Smooth muscle cell (in vitro differentiated cells): Measurements from ENCODE around the gene B4GALNT4. TPM values are rescaled to one million over a fixed set of nuclear protein-coding genes. Genes with fewer than 3 reads are reported as not detected.
"Not testable (repeated sequence)": the region's sequence is repeated elsewhere in the genome, so short reads cannot be mapped to it uniquely, and the experiment has no call there.

Experiments
- DNase-seq: peaks from one replicate; lab custom pipeline; 2025; ENCODE audit not compliant: unreplicated experiment; lab: John Stamatoyannopoulos, UW
- H2AFZ ChIP-seq: fragments of 200-600 bp; sonication (generic); 2 replicates; pipeline ENCODE4 v1.6.0; 2016; ENCODE audit warnings: antibody characterized with exemption, low read depth, mild to moderate bottlenecking
- H3F3A ChIP-seq: fragments of 200-600 bp; sonication (generic); 2 replicates; pipeline ENCODE4 v1.6.0; 2017; ENCODE audit warnings: antibody characterized with exemption, low read depth
- H3K27ac ChIP-seq: fragments of 200-600 bp; sonication (generic); 2 replicates; pipeline ENCODE4 v1.5.1; 2016; ENCODE audit warnings: low read depth, mild to moderate bottlenecking
- H3K27me3 ChIP-seq: fragments of 200-600 bp; sonication (generic); 2 replicates; pipeline ENCODE4 v1.6.1; 2016; ENCODE audit warnings: low read depth, mild to moderate bottlenecking
- H3K36me3 ChIP-seq: fragments of 200-600 bp; sonication (generic); 2 replicates; pipeline ENCODE4 v1.5.1; 2016; ENCODE audit warnings: low read depth
- H3K4me1 ChIP-seq: fragments of 200-600 bp; sonication (generic); 2 replicates; pipeline ENCODE4 v1.5.1; 2016; ENCODE audit warnings: low read depth
- H3K4me2 ChIP-seq: fragments of 200-600 bp; sonication (generic); 2 replicates; pipeline ENCODE4 v1.6.0; 2016; ENCODE audit warnings: mild to moderate bottlenecking
- H3K4me3 ChIP-seq: fragments of 200-600 bp; sonication (generic); 2 replicates; pipeline ENCODE4 v1.5.1; 2016; ENCODE audit warnings: mild to moderate bottlenecking
- H3K79me2 ChIP-seq: fragments of 200-600 bp; sonication (generic); 2 replicates; pipeline ENCODE4 v1.6.0; 2016; ENCODE audit warnings: low read depth, mild to moderate bottlenecking
- H3K9ac ChIP-seq: fragments of 200-600 bp; sonication (generic); 2 replicates; pipeline ENCODE4 v1.6.0; 2016; ENCODE audit warnings: low read depth
- H3K9me3 ChIP-seq: fragments of 200-600 bp; sonication (generic); replicated peaks from 2 replicates; pipeline ENCODE4 v1.5.1; 2016; ENCODE audit warnings: low read depth
- H4K20me1 ChIP-seq: fragments of 200-600 bp; sonication (generic); 2 replicates; pipeline ENCODE4 v1.6.0; 2016; ENCODE audit warnings: low read depth
- CTCF ChIP-seq: fragments of 200-600 bp; sonication (generic); IDR thresholded peaks from 2 replicates; pipeline ENCODE4 v1.5.1; 2017; ENCODE audit warnings: borderline replicate concordance, mild to moderate bottlenecking, antibody characterized with exemption; ENCODE audit not compliant: insufficient read depth, poor library complexity, severe bottlenecking
- WGBS: methylation state at CpG from one replicate; pipeline ENCODE4 v1.1.7; 2016; ENCODE audit warnings: low lambda C conversion rate; 5-methylcytosine and 5-hydroxymethylcytosine counted together
- polyA plus RNA-seq: library from polyadenylated mRNA; unstranded; fragments of >200 nt; fragmentation: Nextera tagmentation; extraction: Ambion mirVana; gene quantifications from 2 replicates; pipeline ENCODE4 v1.2.1, GENCODE V29; 2016
- total RNA-seq: library from RNA; depleted of rRNA; stranded (reverse); fragments of >200 nt; gene quantifications from 2 replicates; pipeline ENCODE4 v1.2.3, GENCODE V29; 2014

The B4GALNT4 gene
- total and polyA plus RNA-seq, 2 experiments from 2014 or later, result 21.9 to 45.8 TPM

- no peak for TF ChIP-seq CTCF
- 98% methylated on average over 3 of the region's 3 CpGs for WGBS
- Histone ChIP-seq H3K27me3 (no peaks in the 10 kb centered on the region), H3F3A (peaks cover 6% of the 10 kb centered on the region), H2AFZ (no peak overlapping the region), H4K20me1 (no peaks in the 10 kb centered on the region), H3K4me3 (no peak overlapping the region), H3K9ac (no peak overlapping the region), H3K36me3 (no peaks in the 10 kb centered on the region), H3K79me2 (no peaks in the 10 kb centered on the region), H3K4me1 (peaks cover 11% of the 10 kb centered on the region), H3K9me3 (no peaks in the 10 kb centered on the region), H3K4me2 (no peak overlapping the region), H3K27ac (no peak overlapping the region)
- no peak for DNase-seq
Observed at GRCh38 chr11:346529-346928, 22.8 kb upstream of the B4GALNT4 start.

DNA sequence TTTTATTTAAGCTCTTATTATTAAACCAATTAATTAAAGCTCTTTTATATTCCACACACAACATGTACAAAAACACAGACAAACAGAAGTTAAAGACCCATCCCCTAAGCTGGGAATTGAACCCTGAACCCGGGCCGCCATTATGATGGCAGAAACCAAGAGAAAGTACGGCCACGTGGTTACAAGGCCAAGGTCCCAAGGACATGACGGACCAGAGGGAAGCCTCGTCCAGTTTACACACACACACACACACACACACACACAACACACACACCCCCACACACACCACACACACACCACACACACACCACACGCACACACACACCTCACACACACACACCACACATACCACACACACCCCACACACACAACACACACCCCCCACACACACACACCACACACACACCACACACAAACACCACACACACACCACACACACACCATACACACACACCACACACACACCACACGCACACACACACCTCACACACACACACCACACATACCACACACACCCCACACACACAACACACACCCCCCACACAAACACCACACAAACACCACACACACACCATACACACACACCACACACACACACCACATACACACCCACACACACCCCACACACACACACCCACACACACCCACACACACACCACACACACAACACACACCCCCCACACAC lies 19.9 kb upstream of the B4GALNT4 start:
- H3K4me3 ChIP-seq, H3K79me2 ChIP-seq, H3K27me3 ChIP-seq, H4K20me1 ChIP-seq, DNase-seq, H2AFZ ChIP-seq, H3K36me3 ChIP-seq, H3K4me2 ChIP-seq, H3K9me3 ChIP-seq, H3K27ac ChIP-seq, H3K9ac ChIP-seq: not testable (repeated sequence)
- WGBS, result over 99% methylated on average over 5 of the region's 8 CpGs
- H3K4me1 ChIP-seq, result peaks cover 23% of the 10 kb centered on the region
- H3F3A ChIP-seq, result peaks cover 20% of the 10 kb centered on the region

- Histone ChIP-seq H2AFZ (peak overlapping the region; percentile 84), H3K4me2 (peak overlapping the region; percentile 71)
- WGBS, result 71% methylated on average over 16 of the region's 16 CpGs
Observed at GRCh38 chr11:350033-350722, 19.1 kb upstream of the B4GALNT4 start.

GRCh38 chr11:350723-351255 lies 18.5 kb upstream of the B4GALNT4 start:
- H3K4me3 ChIP-seq, result no peak overlapping the region
- H4K20me1 ChIP-seq, result no peaks in the 10 kb centered on the region
- WGBS, result 38% methylated on average over 18 of the region's 18 CpGs
- H3K27ac ChIP-seq, result no peak overlapping the region
- H3K36me3 ChIP-seq, result no peaks in the 10 kb centered on the region
- H3K9ac ChIP-seq, result no peak overlapping the region
- no peaks in the 10 kb centered on the region for H3K79me2 ChIP-seq
- no peaks in the 10 kb centered on the region for H3K9me3 ChIP-seq
- no peak for TF ChIP-seq CTCF
- peak overlapping the region; percentile 84 for H2AFZ ChIP-seq
- DNase-seq, result no peak
- peaks cover 31% of the 10 kb centered on the region for H3K4me1 ChIP-seq
- H3F3A ChIP-seq, result peaks cover 26% of the 10 kb centered on the region
- peak overlapping the region; percentile 71 for H3K4me2 ChIP-seq
- no peaks in the 10 kb centered on the region for H3K27me3 ChIP-seq

More at GRCh38 chr11:350033-350722, 19.1 kb upstream of the B4GALNT4 start:
- H3K4me3 ChIP-seq, H3K27me3 ChIP-seq, H3K9ac ChIP-seq, H3K27ac ChIP-seq, H3K79me2 ChIP-seq, DNase-seq, H3K36me3 ChIP-seq, H4K20me1 ChIP-seq, H3K9me3 ChIP-seq: not testable (repeated sequence)
- peaks cover 25% of the 10 kb centered on the region for H3K4me1 ChIP-seq
- peaks cover 23% of the 10 kb centered on the region for H3F3A ChIP-seq
